GM12878 (cell line): Measurements from ENCODE around the gene PATJ. TPM values are rescaled to one million over a fixed set of nuclear protein-coding genes. Genes with fewer than 3 reads are reported as not detected.

ENCODE experiments used
- ATAC-seq: fragments of 200-7000 bp; cut with Tn5 transposase; 3 replicates; pipeline ENCODE4 v1.9.1; 2020; ENCODE audit warnings: mild to moderate bottlenecking, moderate library complexity
- BruUV-seq: library from RNA; stranded (reverse); fragments of 400-500 nt; replicated peaks from 2 replicates; lab custom pipeline; 2021; lab: Mats Ljungman, UMichigan
- CTCF ChIA-PET: fragments of 300-600 bp; sonication (Branson Sonifier 250); formaldehyde crosslinking; extraction: SDS; loops from one replicate; lab custom pipeline; 2021; ENCODE audit warnings: inconsistent platforms; lab: Yijun Ruan, JAX
- POLR2A ChIA-PET: fragments of 350-600 bp; formaldehyde crosslinking; extraction: SDS; loops from one replicate; lab custom pipeline; 2021; ENCODE audit warnings: inconsistent platforms; lab: Charles Lee
- RAD21 ChIA-PET: fragments of 300-600 bp; sonication (Branson Sonifier 250); formaldehyde crosslinking; loops from one replicate; lab custom pipeline; 2023; ENCODE audit warnings: antibody characterized with exemption; ENCODE audit not compliant: unreplicated experiment; lab: Charles Lee
- SMC1A ChIA-PET: fragments of 300-600 bp; sonication (Branson Sonifier 250); formaldehyde crosslinking; loops from one replicate; lab custom pipeline; 2023; ENCODE audit not compliant: unreplicated experiment, uncharacterized antibody; lab: Charles Lee
- DNase-seq: peaks from one replicate; pipeline ENCODE4 v3.0.0-alpha.2; 2011; ENCODE audit warnings: low read depth, low spot score
- FAIRE-seq: peaks from 3 replicates; lab custom pipeline; 2011; peaks lifted over from hg19 to GRCh38; lab: Jason Lieb, UNC
- H2AFZ ChIP-seq: 2 replicates; pipeline ENCODE4 v1.6.0; 2011; ENCODE audit warnings: low read depth, low read length, control low read depth; ENCODE audit not compliant: control insufficient read depth
- H3K27ac ChIP-seq: 2 replicates; pipeline ENCODE4 v1.5.1; 2011; ENCODE audit warnings: control low read depth; ENCODE audit not compliant: control insufficient read depth, insufficient read depth
- H3K27me3 ChIP-seq, 2 experiments: replicated peaks in 1 of 2; 2 replicates each; pipeline versions ENCODE4 v1.6.0 to v1.6.1; 2011; ENCODE audit warnings: low read length in 1 of 2; ENCODE audit not compliant: control insufficient read depth in 2 of 2, insufficient read depth in 2 of 2
- H3K36me3 ChIP-seq, 2 experiments: 2 replicates each; pipeline ENCODE4 v1.5.1; 2011; ENCODE audit warnings: low read length in 1 of 2; ENCODE audit not compliant: control insufficient read depth in 2 of 2, insufficient read depth in 2 of 2
- H3K4me1 ChIP-seq: 2 replicates; pipeline ENCODE4 v1.6.1; 2011; ENCODE audit warnings: mild to moderate bottlenecking, low read length, moderate library complexity, mixed read lengths; ENCODE audit not compliant: control insufficient read depth, insufficient read depth
- H3K4me2 ChIP-seq: 2 replicates; pipeline ENCODE4 v1.6.0; 2011; ENCODE audit warnings: control low read depth; ENCODE audit not compliant: control insufficient read depth, insufficient read depth
- H3K4me3 ChIP-seq: fragments of 200-600 bp; sonication (generic); 2 replicates; pipeline ENCODE4 v1.5.1; 2016
- H3K79me2 ChIP-seq: 2 replicates; pipeline ENCODE4 v1.6.0; 2011; ENCODE audit warnings: low read length; ENCODE audit not compliant: control insufficient read depth, insufficient read depth
- H3K9ac ChIP-seq: 2 replicates; pipeline ENCODE4 v1.8.0; 2011; ENCODE audit warnings: low read length, control low read depth, mixed read lengths; ENCODE audit not compliant: control insufficient read depth, insufficient read depth
- H3K9me3 ChIP-seq: replicated peaks from 3 replicates; pipeline ENCODE4 v1.5.1; 2011; ENCODE audit warnings: mild to moderate bottlenecking, low read length; ENCODE audit not compliant: control insufficient read depth, insufficient read depth
- H4K20me1 ChIP-seq: 2 replicates; pipeline ENCODE4 v1.6.0; 2011; ENCODE audit not compliant: control insufficient read depth, insufficient read depth
- ASH2L ChIP-seq: fragments of 300-600, 200-600 bp; sonication (generic); IDR thresholded peaks from 2 replicates; pipeline ENCODE4 v1.6.1; 2017; ENCODE audit warnings: low read depth, mild to moderate bottlenecking, borderline replicate concordance
- EGR1 ChIP-seq, 2 experiments: IDR thresholded peaks; 1 replicate in 1 of 2; 2 replicates in 1 of 2; pipeline ENCODE4 v1.6.1; 2011 to 2012; ENCODE audit warnings: low read depth in 2 of 2, low read length in 2 of 2, borderline replicate concordance in 1 of 2, mild to moderate bottlenecking in 1 of 2, moderate library complexity in 1 of 2
- GATAD2B ChIP-seq: fragments of 450-650 bp; conservative IDR thresholded peaks from 2 replicates; pipeline ENCODE4 v1.6.1; 2017; ENCODE audit warnings: low read depth, mild to moderate bottlenecking, moderate library complexity
- NR2C2 ChIP-seq: IDR thresholded peaks from 2 replicates; pipeline ENCODE4 v1.6.1; 2011; ENCODE audit warnings: borderline replicate concordance, low read depth; ENCODE audit not compliant: control insufficient read depth, insufficient read length
- RB1 ChIP-seq: fragments of 450-650 bp; formaldehyde crosslinking; IDR thresholded peaks from 2 replicates; pipeline ENCODE4 v1.6.1; 2017; ENCODE audit warnings: mild to moderate bottlenecking, borderline replicate concordance
- SIN3A ChIP-seq: IDR thresholded peaks from 2 replicates; pipeline ENCODE4 v1.6.1; 2012; ENCODE audit warnings: low read depth, low read length, improper control_type of control experiment
- SKIL ChIP-seq: fragments of 450-650 bp; IDR thresholded peaks from 2 replicates; pipeline ENCODE4 v1.6.1; 2017; ENCODE audit warnings: mild to moderate bottlenecking, low read depth, inconsistent platforms; ENCODE audit not compliant: poor library complexity, severe bottlenecking
- SMAD5 ChIP-seq: IDR thresholded peaks from 2 replicates; pipeline ENCODE4 v1.6.1; 2016; ENCODE audit warnings: antibody characterized with exemption, low read depth
- SMARCA5 ChIP-seq: fragments of 450-650 bp; IDR thresholded peaks from 2 replicates; pipeline ENCODE4 v1.6.1; 2017; ENCODE audit warnings: mild to moderate bottlenecking
- YY1 ChIP-seq: IDR thresholded peaks from 2 replicates; pipeline ENCODE4 v1.6.1; 2011; ENCODE audit warnings: low read depth, mild to moderate bottlenecking, low read length
- ZBTB11 ChIP-seq: fragments of 450-650 bp; formaldehyde crosslinking; IDR thresholded peaks from 2 replicates; pipeline ENCODE4 v1.5.0; 2022; ENCODE audit warnings: mild to moderate bottlenecking, missing genetic modification characterization
- WGBS: methylation state at CpG from one replicate; pipeline ENCODE4 v1.1.6; 2016; ENCODE audit warnings: low lambda C conversion rate; ENCODE audit not compliant: insufficient replicate concordance, insufficient coverage; ENCODE audit errors: missing lambda C conversion rate; 5-methylcytosine and 5-hydroxymethylcytosine counted together
- in situ Hi-C: fragments of 300-500 bp; cut with MboI; formaldehyde crosslinking; loops from 9 replicates; pipeline ENCODE4 v1.14.3; 2018; ENCODE audit warnings: mixed read lengths
- intact Hi-C: fragments of 100-400 bp; cut with micrococcal nuclease; formaldehyde crosslinking; loops from one replicate; pipeline ENCODE4 v1.14.2; 2022; ENCODE audit not compliant: unreplicated experiment
- polyA plus RNA-seq, 11 experiments: library from polyadenylated mRNA; depleted of rRNA in 4 of 11; unstranded in 6 of 11; stranded (reverse) in 5 of 11; fragments of >200 nt; fragmentation: Nextera tagmentation in 4 of 11; fragmentation: Illumina TruSeq in 1 of 11; extraction: Ambion mirVana in 4 of 11; extraction: Trizol in 1 of 11; gene quantifications; 1 replicate in 1 of 11; 2 replicates in 10 of 11; pipeline versions ENCODE4 v1.2.1 to v1.2.3, GENCODE V29; 2011 to 2016; ENCODE audit warnings: inconsistent platforms in 2 of 11, missing spikeins in 2 of 11, low read depth in 1 of 11
- total RNA-seq, 4 experiments: library from RNA; depleted of rRNA in 3 of 4; stranded (reverse); fragments of >200 nt in 3 of 4; fragmentation: Illumina TruSeq in 1 of 4; extraction: Trizol in 1 of 4; gene quantifications; 2 replicates each; pipeline versions ENCODE4 v1.2.1 to v1.2.3, GENCODE V29; 2013 to 2021
- TF ChIP-seq, protein P1 (sequence below): IDR thresholded peaks from 2 replicates; pipeline ENCODE4 v1.6.1; 2012; ENCODE audit warnings: mild to moderate bottlenecking, low read depth, low read length

PATJ gene
- total and polyA plus RNA-seq, 10 of the 15 experiments (the other 5 are each of a cell fraction or from before 2014, with no cell fraction given), result 2.8 to 13.9 (median 6.9) TPM

- SMC1A ChIA-PET, result interaction anchor here (0.7 to 2.2 kb wide), 4 partner anchors 114 to 267 kb away, joined by 3 to 9 read pairs (median 3); no protein-coding TSS in a partner anchor
- Histone ChIP-seq H3K36me3 (no peaks in the 10 kb centered on the region), H3K4me3 (no peak overlapping the region), H3K27me3 (no peaks in the 10 kb centered on the region), H3K9ac (no peak overlapping the region), H3K4me1 (no peaks in the 10 kb centered on the region), H3K27ac (no peak overlapping the region), H3K9me3 (no peaks in the 10 kb centered on the region), H3K4me2 (no peak overlapping the region), H2AFZ (no peak overlapping the region), H3K79me2 (no peaks in the 10 kb centered on the region), H4K20me1 (no peaks in the 10 kb centered on the region)
- in situ Hi-C loops, result no loop called here
- no peak for FAIRE-seq
- CTCF ChIA-PET, result interaction anchor here (0.6 to 5.7 kb wide), 9 partner anchors 9 to 1228 kb away, joined by 3 to 36 read pairs (median 3); no protein-coding TSS in a partner anchor
- RAD21 ChIA-PET, result interaction anchor here (0.6 to 0.7 kb wide), 5 partner anchors 259 to 872 kb away, joined by 3 to 5 read pairs (median 3); no protein-coding TSS in a partner anchor
- BruUV-seq, result no TSS peak
- TF ChIP-seq RB1 (no peak), YY1 (no peak), ASH2L (no peak), SMAD5 (no peak), GATAD2B (no peak), SIN3A (no peak), SKIL (no peak), SMARCA5 (no peak), NR2C2 (no peak), EGR1 (IDR thresholded peaks at IDR 0.05; ENCODE audit: borderline replicate concordance in 1 of 2, low read depth in 2 of 2, low read length in 2 of 2) (no peak), ZBTB11 (no peak)
- TF ChIP-seq, protein P1, sequence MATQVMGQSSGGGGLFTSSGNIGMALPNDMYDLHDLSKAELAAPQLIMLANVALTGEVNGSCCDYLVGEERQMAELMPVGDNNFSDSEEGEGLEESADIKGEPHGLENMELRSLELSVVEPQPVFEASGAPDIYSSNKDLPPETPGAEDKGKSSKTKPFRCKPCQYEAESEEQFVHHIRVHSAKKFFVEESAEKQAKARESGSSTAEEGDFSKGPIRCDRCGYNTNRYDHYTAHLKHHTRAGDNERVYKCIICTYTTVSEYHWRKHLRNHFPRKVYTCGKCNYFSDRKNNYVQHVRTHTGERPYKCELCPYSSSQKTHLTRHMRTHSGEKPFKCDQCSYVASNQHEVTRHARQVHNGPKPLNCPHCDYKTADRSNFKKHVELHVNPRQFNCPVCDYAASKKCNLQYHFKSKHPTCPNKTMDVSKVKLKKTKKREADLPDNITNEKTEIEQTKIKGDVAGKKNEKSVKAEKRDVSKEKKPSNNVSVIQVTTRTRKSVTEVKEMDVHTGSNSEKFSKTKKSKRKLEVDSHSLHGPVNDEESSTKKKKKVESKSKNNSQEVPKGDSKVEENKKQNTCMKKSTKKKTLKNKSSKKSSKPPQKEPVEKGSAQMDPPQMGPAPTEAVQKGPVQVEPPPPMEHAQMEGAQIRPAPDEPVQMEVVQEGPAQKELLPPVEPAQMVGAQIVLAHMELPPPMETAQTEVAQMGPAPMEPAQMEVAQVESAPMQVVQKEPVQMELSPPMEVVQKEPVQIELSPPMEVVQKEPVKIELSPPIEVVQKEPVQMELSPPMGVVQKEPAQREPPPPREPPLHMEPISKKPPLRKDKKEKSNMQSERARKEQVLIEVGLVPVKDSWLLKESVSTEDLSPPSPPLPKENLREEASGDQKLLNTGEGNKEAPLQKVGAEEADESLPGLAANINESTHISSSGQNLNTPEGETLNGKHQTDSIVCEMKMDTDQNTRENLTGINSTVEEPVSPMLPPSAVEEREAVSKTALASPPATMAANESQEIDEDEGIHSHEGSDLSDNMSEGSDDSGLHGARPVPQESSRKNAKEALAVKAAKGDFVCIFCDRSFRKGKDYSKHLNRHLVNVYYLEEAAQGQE, result no peak
- 34% methylated on average over 6 of the region's 6 CpGs for WGBS
- POLR2A ChIA-PET, result interaction anchor here (0.5 kb wide), 1 partner anchor 114 kb away, joined by 7 read pairs; no protein-coding TSS in a partner anchor
- intact Hi-C loops, result loop anchor here (5.0 to 10.0 kb wide), 4 partner anchors 224 to 874 kb away; no protein-coding TSS in a partner anchor
- DNase-seq, result no peak
- ATAC-seq, result no peak
Observed at GRCh38 chr1:61851235-61851634, 109.0 kb downstream of the PATJ start.
